ENCODE measurements around the gene BAAT. TPM values are rescaled to one million over a fixed set of nuclear protein-coding genes. Genes with fewer than 3 reads are reported as not detected.

Gene BAAT
- total and polyA plus RNA-seq, 2 of the 4 experiments (the other 2 are of a cell fraction): not detected

- in situ Hi-C loops (cut with MboI; ENCODE audit: low sequenced_read_pairs) (no loop called here), intact Hi-C loops (cut with micrococcal nuclease) (no loop called here), dilution Hi-C loops (cut with HindIII; ENCODE audit: low sequenced_read_pairs, unreplicated experiment) (no loop called here)
- Histone ChIP-seq H4K91ac (ENCODE audit: insufficient read depth, low read depth, low read length) (no peak overlapping the region), H3K27me3 (ENCODE audit: control insufficient read depth, insufficient read depth, low read length) (no peaks in the 10 kb centered on the region), H3K14ac (replicated peaks; ENCODE audit: low read depth, low read length) (no peak overlapping the region), H3K4me1 (ENCODE audit: control insufficient read depth, insufficient read depth, low read length) (0 out of 2 replicates have a peak, but pooled peaks cover 2% of the 10 kb centered on the region), H3K56ac (ENCODE audit: extremely low read depth, insufficient read depth, low read length) (no peak overlapping the region), H3K36me3 (ENCODE audit: control insufficient read depth, insufficient read depth, low read length) (no peaks in the 10 kb centered on the region), H3K4me2 (ENCODE audit: low read depth, low read length) (no peak overlapping the region), H2BK120ac (ENCODE audit: low read depth, low read length) (no peak overlapping the region), H2AFZ (replicated peaks; ENCODE audit: low read length, poor library complexity) (no peak overlapping the region), H3K27ac (ENCODE audit: insufficient read depth, low read length) (no peak overlapping the region), H2BK20ac (ENCODE audit: low read depth, low read length) (no peak overlapping the region), H3K9me1 (ENCODE audit: insufficient read depth, low read length) (no peaks in the 10 kb centered on the region), H3K4ac (ENCODE audit: low read depth, low read length) (no peak overlapping the region), H3K9me3 (ENCODE audit: control insufficient read depth, insufficient read depth, low read length) (no peaks in the 10 kb centered on the region), H4K8ac (ENCODE audit: low read depth in 2 of 2, low read length in 2 of 2) (no peak overlapping the region), H2BK15ac (ENCODE audit: low read depth, low read length) (no peak overlapping the region), H3K23ac (ENCODE audit: low read depth, low read length) (no peak overlapping the region), H3K9ac (ENCODE audit: low read depth, low read length) (no peak overlapping the region), H2BK5ac (ENCODE audit: low read depth, low read length, poor library complexity, severe bottlenecking) (no peak overlapping the region), H4K5ac (ENCODE audit: low read depth, low read length) (no peak overlapping the region), H3K79me1 (ENCODE audit: low read depth in 1 of 2, low read length in 2 of 2) (no peaks in the 10 kb centered on the region), H4K20me1 (ENCODE audit: insufficient read depth, low read length) (no peaks in the 10 kb centered on the region), H2AK5ac (ENCODE audit: low read depth, low read length) (no peak overlapping the region), H3K18ac (ENCODE audit: low read depth, low read length) (no peak overlapping the region), H3K4me3 (ENCODE audit: insufficient read depth, low read depth, low read length) (no peak overlapping the region), H2AK9ac (replicated peaks; ENCODE audit: low read depth, low read length, poor library complexity) (no peak overlapping the region)
- ChIA-PET POLR2A (ENCODE audit: unreplicated experiment) (no interaction called here), CTCF (interaction anchor here (1.8 kb wide), 1 partner anchor 17 kb away, joined by 4 read pairs; no protein-coding TSS in a partner anchor)
- DNase-seq: no peak
- TF ChIP-seq MAZ (IDR thresholded peaks at IDR 0.05; ENCODE audit: borderline replicate concordance, low read depth, low read length) (no peak), POLR2A (IDR thresholded peaks at IDR 0.05; ENCODE audit: low read depth, low read length) (no peak), CHD1 (IDR thresholded peaks at IDR 0.05; ENCODE audit: low read depth, low read length) (no peak), NFE2L2 (IDR thresholded peaks at IDR 0.05; ENCODE audit: low read depth, low read length) (no peak), ELK1 (IDR thresholded peaks at IDR 0.05; ENCODE audit: borderline replicate concordance, low read depth, low read length) (no peak), CTCF (conservative IDR thresholded peaks at IDR 0.05; ENCODE audit: low read depth, low read length) (no peak), MXI1 (IDR thresholded peaks at IDR 0.05; ENCODE audit: borderline replicate concordance, low read depth, low read length) (no peak), SMC3 (IDR thresholded peaks at IDR 0.05; ENCODE audit: low read depth, low read length) (no peak), BHLHE40 (IDR thresholded peaks at IDR 0.05; ENCODE audit: low read depth, low read length) (no peak)
- WGBS, 2 experiments (ENCODE audit: extremely low coverage in 2 of 2, insufficient read length in 1 of 2): no CpG with 5 or more reads among the region's 3 CpGs
- no TSS peak for BruUV-seq (replicated peaks)
- no peak for ATAC-seq (ENCODE audit: low read depth)
These were observed 13.0 kb downstream of the BAAT start for GRCh38 chr9:101371813-101372212.

Data from IMR-90 (cell line).